ENCODE data around the gene BICD1.

The BICD1 gene

GRCh38 chr12:32322354-32322753 is 215.7 kb downstream of the BICD1 start:
- Histone ChIP-seq H3K36me3 (peaks cover 0 to 2% (median 2%) of the 10 kb centered on the region in 3 donors), H3K27me3 (no peaks in the 10 kb centered on the region), H3K9me3 (no peaks in the 10 kb centered on the region), H3K4me3 (no peak overlapping the region), H3K27ac (no peak overlapping the region), H3K4me1 (peaks cover 0 to 3% (median 1%) of the 10 kb centered on the region in 4 donors)
- no peak for TF ChIP-seq CTCF (IDR thresholded peaks at IDR 0.05)
- DNase-seq: no peak
- intact Hi-C loops (cut with DNase I; ENCODE audit: low total_unique reads): no loop called here

GRCh38 chr12:32331133-32331532 is 224.5 kb downstream of the BICD1 start:
- H3K36me3 ChIP-seq: peaks cover 0 to 21% (median 3%) of the 10 kb centered on the region in 3 donors
- H3K4me3 ChIP-seq: no peak overlapping the region
- DNase-seq: no peak
- TF ChIP-seq CTCF (IDR thresholded peaks at IDR 0.05): no peak
- no peaks in the 10 kb centered on the region for H3K27me3 ChIP-seq
- no peaks in the 10 kb centered on the region for H3K9me3 ChIP-seq
- H3K4me1 ChIP-seq: no peaks in the 10 kb centered on the region
- H3K27ac ChIP-seq: no peak overlapping the region
- intact Hi-C loops (cut with DNase I; ENCODE audit: low total_unique reads): no loop called here

GRCh38 chr12:32332446-32332845 is 225.8 kb downstream of the BICD1 start:
- no peaks in the 10 kb centered on the region for H3K9me3 ChIP-seq
- H3K27me3 ChIP-seq: no peaks in the 10 kb centered on the region
- H3K4me1 ChIP-seq: no peaks in the 10 kb centered on the region
- H3K27ac ChIP-seq: no peak overlapping the region
- intact Hi-C loops (cut with DNase I; ENCODE audit: low total_unique reads): no loop called here
- TF ChIP-seq CTCF (IDR thresholded peaks at IDR 0.05): no peak
- DNase-seq: no peak
- peaks cover 0 to 22% (median 2%) of the 10 kb centered on the region in 3 donors for H3K36me3 ChIP-seq
- no peak overlapping the region for H3K4me3 ChIP-seq

GRCh38 chr12:32334371-32334777 is 227.7 kb downstream of the BICD1 start:
- Histone ChIP-seq H3K36me3 (peaks cover 8 to 20% (median 10%) of the 10 kb centered on the region in 3 donors), H3K4me3 (no peak overlapping the region), H3K9me3 (no peaks in the 10 kb centered on the region), H3K4me1 (no peaks in the 10 kb centered on the region), H3K27ac (no peak overlapping the region), H3K27me3 (no peaks in the 10 kb centered on the region)
- intact Hi-C loops (cut with DNase I; ENCODE audit: low total_unique reads): no loop called here
- TF ChIP-seq CTCF (IDR thresholded peaks at IDR 0.05): no peak
- DNase-seq: no peak

GRCh38 chr12:32336261-32336660 is 229.6 kb downstream of the BICD1 start:
- Histone ChIP-seq H3K27me3 (no peaks in the 10 kb centered on the region), H3K27ac (no peak overlapping the region), H3K4me1 (no peaks in the 10 kb centered on the region), H3K9me3 (no peaks in the 10 kb centered on the region), H3K36me3 (peaks cover 10 to 18% (median 11%) of the 10 kb centered on the region in 3 donors), H3K4me3 (no peak overlapping the region)
- intact Hi-C loops (cut with DNase I; ENCODE audit: low total_unique reads): no loop called here
- no peak for DNase-seq
- no peak for TF ChIP-seq CTCF (IDR thresholded peaks at IDR 0.05)

GRCh38 chr12:32343496-32343895 is 236.8 kb downstream of the BICD1 start:
- H3K4me3 ChIP-seq: no peak overlapping the region
- intact Hi-C loops (cut with DNase I; ENCODE audit: low total_unique reads): no loop called here
- no peaks in the 10 kb centered on the region for H3K27me3 ChIP-seq
- peaks cover 9 to 12% (median 11%) of the 10 kb centered on the region in 3 donors for H3K36me3 ChIP-seq
- no peak for TF ChIP-seq CTCF (IDR thresholded peaks at IDR 0.05)
- no peaks in the 10 kb centered on the region for H3K4me1 ChIP-seq
- DNase-seq: no peak
- H3K27ac ChIP-seq: no peak overlapping the region
- H3K9me3 ChIP-seq: no peaks in the 10 kb centered on the region

Data from tibial artery (tissue), 4 donors.